Muscle layer of duodenum (tissue), 2 donors: ENCODE measurements around the gene CFAP69.
"Not testable (repeated sequence)": the region's sequence is repeated elsewhere in the genome, so short reads cannot be mapped to it uniquely, and the experiment has no call there.

Experiments
- H3K27ac ChIP-seq: one replicate; pipeline ENCODE4 v1.7.0; 2013; ENCODE audit warnings: mild to moderate bottlenecking, low read length
- H3K27me3 ChIP-seq: one replicate; pipeline ENCODE4 v1.7.0; 2013; ENCODE audit warnings: low read depth, mild to moderate bottlenecking, control low read depth, low read length
- H3K36me3 ChIP-seq, 2 donors: one replicate each; pipeline ENCODE4 v1.7.0; 2013; ENCODE audit warnings: low read length in 2 of 2, control low read depth in 1 of 2, mild to moderate bottlenecking in 1 of 2; ENCODE audit not compliant: insufficient read depth in 2 of 2, control insufficient read depth in 1 of 2
- H3K4me1 ChIP-seq, 2 donors: one replicate each; pipeline ENCODE4 v1.7.0; 2013; ENCODE audit warnings: low read length in 2 of 2, mild to moderate bottlenecking in 2 of 2, control low read depth in 1 of 2, moderate library complexity in 1 of 2; ENCODE audit not compliant: insufficient read depth in 2 of 2, control insufficient read depth in 1 of 2
- H3K4me3 ChIP-seq, 2 donors: one replicate each; pipeline ENCODE4 v1.7.0; 2013; ENCODE audit warnings: low read length in 2 of 2, low read depth in 1 of 2, mild to moderate bottlenecking in 1 of 2
- H3K9me3 ChIP-seq, 2 donors: one replicate each; pipeline ENCODE4 v1.7.0; 2013; ENCODE audit warnings: low read length in 2 of 2, control low read depth in 1 of 2, mild to moderate bottlenecking in 1 of 2; ENCODE audit not compliant: control insufficient read depth in 1 of 2
- donor health status: healthy.

Gene CFAP69

DNA sequence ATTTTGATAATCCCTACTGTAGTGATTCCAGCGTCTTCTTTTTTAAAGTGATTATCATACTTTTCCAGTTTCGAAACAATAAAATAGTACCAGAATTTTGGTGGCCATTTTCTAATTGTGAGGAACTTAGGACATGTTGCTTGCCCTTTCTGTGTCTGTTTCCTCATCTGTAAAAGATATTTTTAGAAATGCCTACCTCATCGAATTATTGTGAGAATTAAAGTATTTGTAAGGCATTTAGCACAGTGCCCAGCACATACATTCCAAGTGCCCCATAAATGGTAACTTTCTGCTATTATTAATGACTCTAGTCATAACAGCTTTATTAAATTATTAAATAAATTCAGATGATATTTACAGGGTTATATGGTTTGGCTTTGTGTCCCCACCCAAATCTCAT is 3.7 kb downstream of the CFAP69 start:
- H3K27me3 ChIP-seq: no peaks in the 10 kb centered on the region
- H3K4me3 ChIP-seq: no peak overlapping the region
- no peak overlapping the region for H3K27ac ChIP-seq
- H3K9me3 ChIP-seq: no peaks in the 10 kb centered on the region
- H3K4me1 ChIP-seq: peaks cover 6 to 19% of the 10 kb centered on the region in 2 donors
- peaks cover 0 to 4% of the 10 kb centered on the region in 2 donors for H3K36me3 ChIP-seq

DNA sequence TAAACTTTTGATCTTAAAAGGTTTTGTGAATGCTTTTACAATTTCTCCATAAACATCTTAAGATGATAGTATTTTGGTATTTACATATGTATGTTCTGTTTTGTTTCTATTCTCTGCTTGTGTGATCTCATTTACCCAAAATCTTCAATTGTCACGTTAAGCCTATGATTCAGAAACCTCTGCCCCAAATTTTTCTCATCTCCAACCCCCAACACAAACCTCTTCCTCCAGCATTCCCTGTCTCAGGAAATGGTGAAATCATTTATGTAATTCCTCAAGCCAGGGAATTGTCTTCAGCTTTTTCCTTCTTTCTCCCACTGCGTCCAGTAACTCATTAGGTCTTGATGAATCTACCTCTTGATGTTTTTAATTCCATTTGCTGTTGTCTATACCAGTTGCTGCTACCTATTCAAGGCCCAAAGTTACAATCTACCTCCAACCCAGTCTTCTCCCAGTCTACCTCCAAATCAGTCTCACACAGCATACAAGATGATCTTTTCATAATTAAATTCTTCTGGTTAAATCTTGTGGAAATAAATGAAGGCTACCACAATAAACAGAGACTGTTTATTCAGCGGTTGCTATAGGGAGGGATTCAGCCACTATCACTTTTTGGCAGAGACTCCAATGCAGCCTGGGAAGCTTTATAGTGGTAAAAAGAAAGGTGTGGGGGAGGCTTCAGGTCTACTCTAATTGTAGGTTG is 5.8 kb downstream of the CFAP69 start:
- no peaks in the 10 kb centered on the region for H3K9me3 ChIP-seq
- H3K4me1 ChIP-seq: peaks cover 0 to 13% of the 10 kb centered on the region in 2 donors
- no peak overlapping the region for H3K4me3 ChIP-seq
- no peaks in the 10 kb centered on the region for H3K27me3 ChIP-seq
- H3K36me3 ChIP-seq: peaks cover 0 to 4% of the 10 kb centered on the region in 2 donors
- peak overlapping the region; percentile 65 for H3K27ac ChIP-seq

DNA sequence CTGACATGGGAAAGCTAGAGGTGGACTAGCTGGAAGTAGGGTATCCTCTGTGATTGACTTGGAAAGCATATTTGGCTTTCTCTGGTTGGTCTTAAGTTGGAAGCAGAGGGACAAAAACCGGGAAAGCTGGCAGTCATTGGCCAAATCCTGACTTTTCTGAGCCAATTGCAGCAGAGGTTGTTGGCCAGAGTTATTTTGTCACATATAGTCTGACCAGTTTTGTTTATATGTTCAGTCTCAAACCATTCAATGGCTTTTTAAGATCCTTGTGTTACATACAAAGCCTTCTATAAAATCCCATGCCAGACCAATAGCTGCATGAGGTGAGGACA is 6.3 kb downstream of the CFAP69 start:
- Histone ChIP-seq H3K36me3 (peaks cover 0 to 4% of the 10 kb centered on the region in 2 donors), H3K27me3 (no peaks in the 10 kb centered on the region), H3K27ac (peak overlapping the region; percentile 12), H3K4me3 (no peak overlapping the region), H3K9me3 (no peaks in the 10 kb centered on the region), H3K4me1 (peaks cover 0 to 8% of the 10 kb centered on the region in 2 donors)

DNA sequence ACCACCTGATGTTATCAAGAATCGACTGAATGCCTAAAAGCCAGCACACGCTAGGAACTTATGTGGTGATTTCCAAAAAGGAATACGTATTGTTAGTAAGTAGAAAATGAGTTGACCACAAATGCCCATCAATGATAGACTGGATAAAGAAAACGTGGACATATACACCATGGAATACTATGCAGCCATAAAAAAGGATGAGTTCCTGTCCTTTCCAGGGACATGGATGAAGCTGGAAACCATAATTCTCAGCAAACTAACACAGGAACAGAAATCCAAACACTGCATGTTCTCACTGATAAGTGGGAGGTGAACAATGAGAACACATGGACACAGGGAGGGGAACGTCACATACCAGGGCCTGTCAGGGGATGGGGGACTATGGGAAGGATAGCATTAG is 11.0 kb downstream of the CFAP69 start:
- not testable (repeated sequence) for H3K4me1 ChIP-seq, H3K4me3 ChIP-seq, H3K36me3 ChIP-seq, H3K9me3 ChIP-seq, H3K27ac ChIP-seq, H3K27me3 ChIP-seq

DNA sequence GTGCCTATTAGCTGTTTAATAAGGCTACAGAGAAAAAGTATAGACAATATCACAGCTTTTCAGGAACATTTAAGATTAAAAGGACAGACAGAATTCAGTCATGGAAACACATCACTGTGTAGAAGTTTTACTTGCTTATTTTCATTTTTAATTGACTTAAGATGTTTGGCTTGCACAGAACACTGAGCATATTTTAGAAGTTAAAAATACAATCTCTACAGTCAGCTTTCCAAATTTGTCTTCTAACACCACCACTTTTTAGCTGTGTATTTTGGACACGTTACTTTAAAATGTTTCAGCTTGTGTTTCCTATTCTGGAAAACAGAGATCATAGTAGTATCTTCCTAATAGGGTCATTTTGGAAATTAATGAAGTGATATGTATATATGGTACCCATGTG is 11.8 kb downstream of the CFAP69 start:
- H3K27ac ChIP-seq: no peak overlapping the region
- no peak overlapping the region for H3K4me3 ChIP-seq
- H3K27me3 ChIP-seq: no peaks in the 10 kb centered on the region
- no peaks in the 10 kb centered on the region for H3K4me1 ChIP-seq
- no peaks in the 10 kb centered on the region for H3K36me3 ChIP-seq
- H3K9me3 ChIP-seq: no peaks in the 10 kb centered on the region

DNA sequence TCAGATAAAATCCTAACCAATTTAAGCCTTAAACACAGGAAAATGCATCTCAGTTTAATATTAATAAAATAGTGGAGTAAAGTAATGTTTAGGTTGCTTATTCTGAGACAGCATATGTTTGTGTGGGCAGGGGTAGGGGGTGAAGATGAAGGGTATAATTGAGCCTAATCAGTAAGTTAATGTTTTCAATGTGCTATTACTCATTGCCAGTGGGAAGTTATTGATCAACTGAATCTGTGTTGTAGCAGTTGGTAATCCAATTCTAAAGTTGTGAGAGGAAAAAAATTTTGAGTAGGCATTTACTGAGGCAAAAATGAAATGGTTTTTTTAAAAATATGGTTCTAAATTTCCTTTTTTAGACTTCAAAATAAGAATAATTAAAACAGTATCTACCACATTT is 16.5 kb downstream of the CFAP69 start:
- Histone ChIP-seq H3K36me3 (no peaks in the 10 kb centered on the region), H3K9me3 (no peaks in the 10 kb centered on the region), H3K4me3 (no peak overlapping the region), H3K4me1 (no peaks in the 10 kb centered on the region), H3K27me3 (no peaks in the 10 kb centered on the region), H3K27ac (no peak overlapping the region)

DNA sequence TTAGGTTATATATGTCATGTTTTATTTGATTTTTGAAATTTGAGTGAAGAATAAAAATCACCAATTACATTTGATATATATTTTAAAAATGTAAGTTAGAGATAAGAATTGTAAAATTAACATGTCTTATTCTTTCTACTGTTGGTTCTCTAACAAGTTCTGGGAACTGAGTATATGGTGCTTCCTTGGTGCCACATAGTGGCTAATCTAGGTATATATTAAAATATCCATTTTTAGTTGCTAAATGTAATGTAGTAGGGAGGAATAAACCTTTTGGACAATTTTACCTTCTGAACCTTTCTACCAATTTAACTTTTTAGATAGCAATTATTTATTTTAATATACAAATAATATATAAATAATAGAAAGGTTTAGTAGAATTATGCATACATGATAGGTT is 17.5 kb downstream of the CFAP69 start:
- no peaks in the 10 kb centered on the region for H3K4me1 ChIP-seq
- H3K4me3 ChIP-seq: no peak overlapping the region
- H3K9me3 ChIP-seq: no peaks in the 10 kb centered on the region
- no peaks in the 10 kb centered on the region for H3K36me3 ChIP-seq
- no peaks in the 10 kb centered on the region for H3K27me3 ChIP-seq
- H3K27ac ChIP-seq: no peak overlapping the region

DNA sequence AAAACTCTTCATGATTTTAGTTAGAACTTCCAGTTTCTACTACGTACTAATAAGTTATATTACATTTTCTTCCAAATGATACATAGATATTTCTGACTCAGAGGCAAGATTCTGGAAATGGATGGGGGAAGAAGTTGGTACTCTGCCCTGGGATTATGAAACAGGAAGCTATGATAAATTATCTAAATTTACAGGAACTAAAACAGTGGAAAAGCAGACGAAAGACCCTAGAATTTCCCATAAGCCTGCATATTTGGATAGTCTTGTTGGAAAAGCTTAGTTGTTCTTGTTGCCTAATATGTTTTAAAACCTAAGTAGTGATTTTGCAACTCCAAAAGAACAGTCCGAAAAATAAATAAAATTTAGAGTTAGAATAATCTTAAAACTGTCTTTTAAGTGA is 21.8 kb downstream of the CFAP69 start:
- Histone ChIP-seq H3K9me3 (no peaks in the 10 kb centered on the region), H3K4me3 (no peak overlapping the region), H3K27ac (no peak overlapping the region), H3K27me3 (no peaks in the 10 kb centered on the region), H3K36me3 (no peaks in the 10 kb centered on the region), H3K4me1 (no peaks in the 10 kb centered on the region)

DNA sequence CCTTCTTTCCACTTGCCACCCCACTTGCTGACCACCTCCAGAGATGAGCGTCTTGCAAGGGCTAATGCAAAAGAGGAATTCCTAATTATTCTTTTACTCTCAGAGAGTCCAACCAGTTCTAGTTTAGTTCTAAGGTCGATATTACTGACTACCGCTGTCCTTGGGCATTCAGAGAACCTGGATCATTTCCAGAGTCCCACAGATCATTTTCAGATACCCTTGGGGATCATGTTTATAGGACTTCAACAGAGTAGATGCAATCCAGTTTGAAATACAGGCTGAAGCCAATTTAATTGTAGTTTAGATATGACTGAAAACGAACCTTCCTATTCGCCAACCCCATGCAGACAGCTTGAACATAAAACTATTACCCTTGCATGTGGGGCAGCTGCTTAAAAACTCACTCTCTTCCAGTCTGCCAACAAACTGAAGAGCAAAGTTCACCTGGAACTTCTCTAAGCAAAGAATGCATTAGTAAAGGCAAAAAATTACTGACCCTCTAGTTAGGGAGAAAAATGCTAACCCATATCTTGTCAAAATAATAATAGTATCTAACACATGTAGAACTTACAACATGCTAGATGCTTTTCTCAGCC is 22.4 kb downstream of the CFAP69 start:
- H3K27me3 ChIP-seq: no peaks in the 10 kb centered on the region
- peak overlapping the region; percentile 35 for H3K27ac ChIP-seq
- no peaks in the 10 kb centered on the region for H3K9me3 ChIP-seq
- no peak overlapping the region for H3K4me3 ChIP-seq
- H3K4me1 ChIP-seq: no peaks in the 10 kb centered on the region
- H3K36me3 ChIP-seq: no peaks in the 10 kb centered on the region

DNA sequence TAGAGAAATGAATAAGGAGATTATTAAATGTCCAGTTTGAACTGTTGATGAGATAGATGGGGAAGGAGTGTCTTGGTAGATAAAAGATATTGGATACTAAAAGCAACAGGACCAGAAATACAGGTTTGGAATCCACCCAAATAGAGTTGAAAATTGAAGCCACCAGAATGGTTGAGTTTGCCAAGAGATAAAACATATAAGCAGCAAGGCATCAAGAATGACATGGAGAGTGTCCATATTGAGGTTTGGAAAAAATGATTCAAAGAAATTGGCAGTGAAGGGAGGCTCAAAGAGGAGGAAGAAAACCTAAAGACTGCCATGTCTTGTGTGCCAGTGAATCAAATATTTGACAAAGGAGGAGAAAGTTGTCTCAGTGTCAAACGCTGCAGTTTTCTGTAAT is 24.2 kb downstream of the CFAP69 start:
- H3K9me3 ChIP-seq: no peaks in the 10 kb centered on the region
- no peaks in the 10 kb centered on the region for H3K27me3 ChIP-seq
- H3K4me1 ChIP-seq: no peaks in the 10 kb centered on the region
- H3K36me3 ChIP-seq: no peaks in the 10 kb centered on the region
- H3K27ac ChIP-seq: no peak overlapping the region
- no peak overlapping the region for H3K4me3 ChIP-seq

DNA sequence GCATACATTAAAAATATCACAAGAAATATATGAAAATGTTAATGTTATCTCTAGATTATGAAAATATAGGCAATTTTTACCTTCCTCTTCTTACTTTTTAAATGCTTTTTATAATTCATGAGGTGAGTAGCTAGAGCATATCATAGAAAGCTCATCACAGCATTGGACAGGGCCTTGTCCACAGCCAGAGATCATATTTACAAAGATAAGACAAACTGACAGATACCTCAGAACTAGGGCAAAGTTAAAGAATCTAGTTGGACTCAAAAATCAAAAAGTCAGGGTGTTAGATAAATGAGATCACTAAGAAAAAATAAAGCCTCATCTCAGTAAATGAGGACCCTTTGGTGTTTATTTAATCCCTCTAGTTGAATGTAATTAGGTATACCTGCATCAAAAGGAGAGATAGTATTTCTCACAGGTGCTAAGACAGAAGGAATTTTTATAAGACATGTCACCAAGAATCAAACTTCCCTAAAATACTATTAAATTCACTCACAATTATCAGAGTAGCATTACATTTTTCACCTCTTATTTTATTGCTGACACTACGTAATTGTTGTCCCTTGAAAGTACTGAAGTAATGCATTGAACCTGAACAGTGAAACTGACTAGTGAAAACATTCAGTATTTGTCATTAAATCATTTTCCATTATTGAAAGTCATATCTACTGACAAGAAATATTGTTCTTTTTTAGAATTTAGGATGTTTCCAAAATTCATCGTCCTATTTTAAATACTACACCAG is 25.6 kb downstream of the CFAP69 start:
- no peaks in the 10 kb centered on the region for H3K27me3 ChIP-seq

More for the DNA sequence above, 25.6 kb downstream of the CFAP69 start:
- Histone ChIP-seq H3K27ac (no peak overlapping the region), H3K4me1 (no peaks in the 10 kb centered on the region), H3K36me3 (no peaks in the 10 kb centered on the region), H3K9me3 (no peaks in the 10 kb centered on the region), H3K4me3 (no peak overlapping the region)
